Gastroesophageal sphincter (tissue), 3 donors: Measurements from ENCODE around the gene POU2AF3.

ENCODE experiments used
- CTCF ChIP-seq, 4 experiments: fragments of 200-600 bp in 2 of 4; fragments of 450-650 bp in 2 of 4; sonication (generic) in 1 of 4; IDR thresholded peaks; one replicate each; pipeline ENCODE4 v1.5.1; 2017 to 2019; ENCODE audit warnings: antibody characterized with exemption in 4 of 4, mild to moderate bottlenecking in 2 of 4, moderate library complexity in 2 of 4
- POLR2AphosphoS5 ChIP-seq: sonication (generic); formaldehyde crosslinking; IDR thresholded peaks from one replicate; pipeline ENCODE4 v1.6.1; 2017; ENCODE audit warnings: antibody characterized with exemption

GRCh38 chr11:111250936-111251335 lies 47.4 kb upstream of the POU2AF3 start:
- TF ChIP-seq POLR2AphosphoS5 (no peak), CTCF (IDR thresholded peaks at IDR 0.05) (no peak)
